Measurements from ENCODE around the gene KCNH5.

Gene KCNH5

GRCh38 chr14:62682208-62682607 lies 363.1 kb downstream of the KCNH5 start:
- TF ChIP-seq CTCF (conservative IDR thresholded peaks at IDR 0.05) = no peak
- H3K27ac ChIP-seq = no peak overlapping the region

- no peak overlapping the region for H3K27ac ChIP-seq
- no peak for TF ChIP-seq CTCF (conservative IDR thresholded peaks at IDR 0.05)
Measured at GRCh38 chr14:62674563-62675237, 370.6 kb downstream of the KCNH5 start.

- no peak overlapping the region for H3K27ac ChIP-seq
- TF ChIP-seq CTCF (conservative IDR thresholded peaks at IDR 0.05) = no peak
Measured at GRCh38 chr14:62673014-62673755, 372.1 kb downstream of the KCNH5 start.

- H3K27ac ChIP-seq = no peak overlapping the region
- TF ChIP-seq CTCF (conservative IDR thresholded peaks at IDR 0.05) = no peak
Measured at GRCh38 chr14:62670526-62670925, 374.7 kb downstream of the KCNH5 start.

- H3K27ac ChIP-seq = no peak overlapping the region
- TF ChIP-seq CTCF (conservative IDR thresholded peaks at IDR 0.05) = no peak
Measured at GRCh38 chr14:62667421-62667914, 377.8 kb downstream of the KCNH5 start.

GRCh38 chr14:62665286-62665685 lies 380.0 kb downstream of the KCNH5 start:
- no peak overlapping the region for H3K27ac ChIP-seq
- TF ChIP-seq CTCF (conservative IDR thresholded peaks at IDR 0.05) = no peak

GRCh38 chr14:62663456-62663821 lies 381.8 kb downstream of the KCNH5 start:
- TF ChIP-seq CTCF (conservative IDR thresholded peaks at IDR 0.05) = no peak
- no peak overlapping the region for H3K27ac ChIP-seq

All from VCaP (cell line).